ENCODE results near the gene SMG1. TPM values are rescaled to one million over a fixed set of nuclear protein-coding genes. Genes with fewer than 3 reads are reported as not detected.

The SMG1 gene
- total and polyA plus RNA-seq, 4 donors: 5.3 to 70.8 (median 22.3) TPM

DNA sequence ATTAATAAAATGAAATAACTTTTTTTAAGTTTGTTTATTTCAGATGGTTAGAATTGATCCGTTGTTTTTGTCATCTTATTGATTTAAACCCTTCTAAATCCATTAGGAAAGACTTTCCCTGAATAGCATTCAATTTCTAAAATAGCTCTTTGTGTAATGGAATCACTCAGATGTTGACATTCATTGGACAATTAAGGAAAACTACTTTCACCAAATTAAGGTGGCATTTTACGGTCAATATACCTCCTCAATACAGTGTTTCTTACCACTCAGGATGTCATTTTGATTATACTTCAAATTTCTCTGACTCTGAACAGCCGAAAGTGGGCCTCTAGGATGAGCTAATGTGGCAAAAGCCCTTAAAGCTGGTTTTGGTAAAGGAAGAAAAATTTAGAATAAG is 126.7 kb downstream of the SMG1 start:
- H3K9me3 ChIP-seq (ENCODE audit: control insufficient read depth in 4 of 4, low read length in 3 of 4): no peaks in the 10 kb centered on the region
- no peak for DNase-seq (ENCODE audit: low spot score)
- TF ChIP-seq CTCF (IDR thresholded peaks at IDR 0.05; ENCODE audit: low read depth, low read length, missing input control): no peak
- no peak for TF ChIP-seq HNF4G (IDR thresholded peaks at IDR 0.05)
- TF ChIP-seq NR2F2 (IDR thresholded peaks at IDR 0.05): no peak
- TF ChIP-seq YY1 (IDR thresholded peaks at IDR 0.05): no peak
- TF ChIP-seq HNF4A (conservative IDR thresholded peaks at IDR 0.05): no peak
- no peak for TF ChIP-seq FOXA1 (IDR thresholded peaks at IDR 0.05)
- TF ChIP-seq RXRA (IDR thresholded peaks at IDR 0.05): no peak
- H3K4me1 ChIP-seq (ENCODE audit: control insufficient read depth in 4 of 4, insufficient read depth in 4 of 4, low read length in 3 of 4): peaks cover 8 to 36% (median 27%) of the 10 kb centered on the region in 4 donors
- no peaks in the 10 kb centered on the region for H3K27me3 ChIP-seq (ENCODE audit: control insufficient read depth in 4 of 4, insufficient read depth in 4 of 4, low read length in 3 of 4)
- 60% methylated on average over 3 of the region's 3 CpGs for WGBS
- no peak overlapping the region for H3K27ac ChIP-seq (ENCODE audit: low read depth in 1 of 2, low read length in 2 of 2)
- peaks cover 2 to 17% (median 8%) of the 10 kb centered on the region in 4 donors for H3K36me3 ChIP-seq (ENCODE audit: control insufficient read depth in 4 of 4, insufficient read depth in 3 of 4, low read depth in 1 of 4, low read length in 3 of 4)
- peak overlapping the region; percentile 83 to 89 for H3K9ac ChIP-seq (ENCODE audit: low read depth in 1 of 2, low read length in 2 of 2)
- H3K4me3 ChIP-seq (ENCODE audit: low read depth in 1 of 3, low read length in 3 of 3): peak overlapping the region in 2 of 3 donors; percentile 57 to 92

DNA sequence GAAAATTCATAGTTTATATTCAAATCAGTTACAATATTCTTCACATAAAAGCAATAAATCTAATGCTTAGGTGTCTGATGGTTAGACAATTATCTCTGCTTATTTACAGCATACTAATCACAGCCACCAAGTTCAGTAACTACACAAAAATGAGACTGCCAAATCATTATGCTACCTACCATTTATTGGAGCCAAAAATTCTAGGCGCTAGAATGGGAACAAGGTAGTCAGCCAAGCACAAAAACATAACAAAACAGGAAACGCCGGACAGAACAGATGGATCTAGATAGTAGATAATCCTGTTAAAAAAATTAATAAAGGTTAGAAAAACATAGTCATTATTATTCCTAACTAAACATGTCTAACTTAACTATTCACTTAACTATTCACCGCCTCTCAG is 128.5 kb downstream of the SMG1 start:
- Histone ChIP-seq H3K9me3 (ENCODE audit: control insufficient read depth in 4 of 4, low read length in 3 of 4) (no peaks in the 10 kb centered on the region), H3K4me1 (ENCODE audit: control insufficient read depth in 4 of 4, insufficient read depth in 4 of 4, low read length in 3 of 4) (peaks cover 9 to 39% (median 26%) of the 10 kb centered on the region in 4 donors), H3K36me3 (ENCODE audit: control insufficient read depth in 4 of 4, insufficient read depth in 3 of 4, low read depth in 1 of 4, low read length in 3 of 4) (peaks cover 2 to 24% (median 16%) of the 10 kb centered on the region in 4 donors), H3K27ac (ENCODE audit: low read depth in 1 of 2, low read length in 2 of 2) (no peak overlapping the region), H3K4me3 (ENCODE audit: low read depth in 1 of 3, low read length in 3 of 3) (no peak overlapping the region), H3K9ac (ENCODE audit: low read depth in 1 of 2, low read length in 2 of 2) (no peak overlapping the region), H3K27me3 (ENCODE audit: control insufficient read depth in 4 of 4, insufficient read depth in 4 of 4, low read length in 3 of 4) (no peaks in the 10 kb centered on the region)
- WGBS: 55% methylated on average over 4 of the region's 4 CpGs
- no peak for DNase-seq (ENCODE audit: low spot score)
- TF ChIP-seq RXRA (IDR thresholded peaks at IDR 0.05): no peak
- TF ChIP-seq TAF1 (conservative IDR thresholded peaks at IDR 0.05): no peak
- no peak for TF ChIP-seq GABPA (IDR thresholded peaks at IDR 0.05 in 1 of 2, conservative IDR thresholded peaks at IDR 0.05 in 1 of 2)
- no peak for TF ChIP-seq YY1 (IDR thresholded peaks at IDR 0.05)
- TF ChIP-seq FOXA2 (IDR thresholded peaks at IDR 0.05): no peak
- no peak for TF ChIP-seq RAD21 (IDR thresholded peaks at IDR 0.05)
- TF ChIP-seq, protein P1, sequence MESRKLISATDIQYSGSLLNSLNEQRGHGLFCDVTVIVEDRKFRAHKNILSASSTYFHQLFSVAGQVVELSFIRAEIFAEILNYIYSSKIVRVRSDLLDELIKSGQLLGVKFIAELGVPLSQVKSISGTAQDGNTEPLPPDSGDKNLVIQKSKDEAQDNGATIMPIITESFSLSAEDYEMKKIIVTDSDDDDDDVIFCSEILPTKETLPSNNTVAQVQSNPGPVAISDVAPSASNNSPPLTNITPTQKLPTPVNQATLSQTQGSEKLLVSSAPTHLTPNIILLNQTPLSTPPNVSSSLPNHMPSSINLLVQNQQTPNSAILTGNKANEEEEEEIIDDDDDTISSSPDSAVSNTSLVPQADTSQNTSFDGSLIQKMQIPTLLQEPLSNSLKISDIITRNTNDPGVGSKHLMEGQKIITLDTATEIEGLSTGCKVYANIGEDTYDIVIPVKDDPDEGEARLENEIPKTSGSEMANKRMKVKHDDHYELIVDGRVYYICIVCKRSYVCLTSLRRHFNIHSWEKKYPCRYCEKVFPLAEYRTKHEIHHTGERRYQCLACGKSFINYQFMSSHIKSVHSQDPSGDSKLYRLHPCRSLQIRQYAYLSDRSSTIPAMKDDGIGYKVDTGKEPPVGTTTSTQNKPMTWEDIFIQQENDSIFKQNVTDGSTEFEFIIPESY (IDR thresholded peaks at IDR 0.05): no peak
- TF ChIP-seq CTCF (IDR thresholded peaks at IDR 0.05; ENCODE audit: low read depth, low read length, missing input control): no peak
- TF ChIP-seq NR2F2 (IDR thresholded peaks at IDR 0.05): no peak
- TF ChIP-seq SP1 (IDR thresholded peaks at IDR 0.05): no peak
- TF ChIP-seq HNF4G (IDR thresholded peaks at IDR 0.05): no peak
- no peak for TF ChIP-seq EGR1 (IDR thresholded peaks at IDR 0.05; ENCODE audit: low read depth in 2 of 2)
- TF ChIP-seq ATF3 (IDR thresholded peaks at IDR 0.05): no peak
- TF ChIP-seq REST (IDR thresholded peaks at IDR 0.05): no peak
- TF ChIP-seq FOXA1 (IDR thresholded peaks at IDR 0.05): no peak
- no peak for TF ChIP-seq MAX (IDR thresholded peaks at IDR 0.05)
- TF ChIP-seq JUND (IDR thresholded peaks at IDR 0.05): no peak
- no peak for TF ChIP-seq HNF4A (conservative IDR thresholded peaks at IDR 0.05)
